DMS79 treated with DMSO at 0.1 percent for 48 hours (cell line): Measurements from ENCODE around the gene CPEB4.

Experiments used
- DNase-seq: peaks from one replicate; lab custom pipeline; 2025; lab: John Stamatoyannopoulos, UW

The CPEB4 gene

DNA sequence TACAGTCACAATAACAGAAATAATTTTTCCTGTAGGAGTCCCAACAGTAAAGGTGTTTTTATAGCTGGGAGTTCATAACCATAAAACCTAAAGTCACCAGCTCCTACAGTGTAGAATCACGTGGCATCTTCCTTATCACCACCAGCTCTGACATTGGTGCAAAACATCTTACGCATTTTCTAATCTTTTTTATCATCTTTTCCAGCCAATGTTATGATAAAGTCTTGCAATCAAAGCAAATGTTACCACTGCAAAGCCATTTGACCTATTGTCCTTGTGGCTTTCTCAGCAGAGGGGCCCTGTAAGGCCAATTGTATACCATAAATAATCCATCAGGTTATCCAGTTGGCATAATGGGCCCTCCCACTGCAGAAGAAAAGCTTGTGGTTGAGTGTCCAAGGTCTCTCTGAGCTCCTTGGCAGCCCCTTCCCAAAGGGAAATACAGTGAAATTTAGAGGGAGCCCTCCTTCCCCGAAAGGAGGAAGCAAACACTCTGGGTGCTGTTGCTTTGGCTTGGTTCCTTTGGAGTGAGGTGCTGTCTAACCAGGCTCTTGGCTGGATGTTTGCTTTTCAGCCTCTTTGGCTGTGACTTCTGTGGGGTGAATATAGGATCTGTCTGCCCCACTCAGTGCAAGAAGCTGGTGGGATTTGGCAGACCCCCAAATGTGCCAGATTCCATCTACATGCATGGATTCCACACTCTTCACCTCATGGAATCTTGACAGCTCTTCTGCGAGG, 29.3 kb upstream of the CPEB4 start:
- DNase-seq = no peak

DNA sequence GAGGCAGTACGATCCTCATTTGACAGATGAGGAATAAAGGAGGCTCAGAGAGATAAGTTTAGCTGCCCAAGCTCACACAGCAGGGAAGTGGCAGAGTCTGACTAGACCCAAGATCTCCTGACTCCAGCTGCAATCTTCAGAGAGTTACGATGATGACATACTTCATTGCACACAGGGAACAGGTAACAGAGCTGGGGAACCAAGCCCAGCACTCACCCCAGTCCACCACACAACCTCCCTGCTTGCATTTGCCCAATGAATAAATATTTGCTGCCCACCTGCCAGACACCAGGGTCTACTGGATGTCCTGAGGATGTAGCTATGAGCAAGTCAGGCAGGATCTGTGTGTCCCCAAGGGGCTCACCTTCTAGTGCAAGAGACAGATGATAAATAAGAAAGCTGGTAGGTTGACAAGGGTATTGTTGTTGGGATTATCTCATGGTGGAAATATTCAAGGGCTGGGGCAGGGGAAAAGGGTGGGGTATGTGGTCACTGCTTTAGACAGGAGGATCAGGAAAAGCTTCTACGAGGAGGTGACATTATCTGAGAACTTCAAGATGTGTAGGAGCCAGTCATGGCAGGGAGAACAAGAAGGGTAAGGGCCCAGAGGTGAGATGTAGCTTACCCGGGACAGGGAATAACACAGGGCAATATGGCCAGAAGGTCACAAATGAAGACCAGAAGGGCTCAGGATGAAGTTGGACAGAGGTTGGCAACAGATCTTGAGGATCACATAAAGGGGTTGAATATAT, 28.6 kb upstream of the CPEB4 start:
- no peak for DNase-seq

DNA sequence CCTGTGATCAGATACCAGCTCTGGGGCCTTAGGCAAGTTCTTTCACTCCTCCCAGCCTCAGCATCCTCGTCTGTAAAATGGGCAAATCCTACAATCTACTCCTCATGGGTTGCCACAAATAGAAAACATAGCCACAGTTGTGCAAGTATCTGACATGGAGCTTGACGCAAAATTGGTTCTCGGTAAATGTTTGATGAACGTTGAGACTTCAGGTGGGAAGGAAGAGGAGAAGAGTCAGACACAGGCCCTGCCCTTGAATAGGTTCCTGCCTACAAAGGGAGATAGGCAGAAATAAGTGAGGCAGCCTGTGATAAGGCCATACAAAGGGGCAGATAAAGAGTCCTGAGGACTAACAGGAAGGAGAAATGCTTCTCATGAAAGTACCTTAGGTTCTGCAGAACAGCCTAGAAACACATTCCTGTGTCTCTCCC, 26.1 kb upstream of the CPEB4 start:
- DNase-seq = no peak

DNA sequence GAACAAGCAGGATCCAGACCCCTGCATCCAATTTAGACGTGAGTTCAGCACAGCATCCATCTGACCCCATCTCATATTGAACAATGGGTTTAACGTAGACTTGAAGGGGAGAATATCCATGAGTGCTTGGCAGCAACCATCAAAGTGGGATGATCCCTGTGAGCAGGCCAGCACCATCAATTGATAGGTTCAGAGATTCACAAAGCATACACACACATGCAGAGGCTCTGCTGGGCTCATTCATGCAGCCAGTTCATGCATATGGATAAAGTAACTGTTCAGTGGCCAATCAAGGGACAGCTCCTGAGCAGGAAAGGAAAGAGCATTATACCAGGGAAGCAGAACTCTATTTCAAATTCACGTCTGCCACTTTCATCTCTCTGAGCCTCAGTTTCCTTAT, 24.8 kb upstream of the CPEB4 start:
- no peak for DNase-seq

DNA sequence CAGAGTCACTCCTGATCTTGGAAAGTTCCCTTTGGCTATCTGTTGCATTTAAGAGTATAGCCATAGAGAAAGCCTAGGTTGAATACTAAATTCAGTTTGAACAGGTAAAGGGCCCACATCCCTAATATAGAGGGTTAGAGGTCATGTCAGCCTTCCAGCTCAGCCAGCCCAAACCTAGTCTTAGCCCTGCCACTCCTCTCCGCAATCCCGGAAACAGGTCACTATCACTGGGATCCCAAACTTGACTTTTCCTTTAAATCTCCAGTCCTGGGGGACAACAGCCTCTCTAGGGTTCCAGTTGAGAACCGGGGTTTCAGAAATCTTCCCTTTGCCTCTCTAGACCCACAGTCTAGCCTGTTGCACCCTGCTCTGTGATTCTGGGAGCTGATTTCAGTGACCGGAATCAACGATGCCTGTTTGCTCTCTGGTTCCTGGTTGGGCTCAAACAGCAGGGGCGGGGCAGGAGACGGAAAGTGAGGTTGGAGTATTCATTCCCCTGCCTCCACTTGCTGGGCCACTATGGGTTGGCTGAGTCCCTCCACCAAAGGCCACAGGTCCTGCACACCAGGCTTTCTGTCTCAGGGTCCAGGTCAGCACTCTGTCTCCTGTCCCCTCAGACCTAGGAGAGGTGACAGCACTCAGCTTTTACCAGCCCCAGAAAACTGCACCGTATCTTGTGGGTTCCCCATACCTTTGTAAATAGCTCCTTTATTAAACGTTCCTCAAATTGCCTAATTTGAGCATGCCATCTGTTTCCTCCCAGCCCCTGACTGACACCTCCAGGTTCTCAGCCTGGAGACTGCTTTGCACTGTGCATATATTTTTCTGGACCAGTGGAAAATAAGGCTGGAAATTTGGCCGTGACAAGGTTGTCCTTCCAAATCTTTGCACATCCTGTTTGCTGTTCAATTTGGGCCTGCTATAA, 23.8 kb upstream of the CPEB4 start:
- no peak for DNase-seq

DNA sequence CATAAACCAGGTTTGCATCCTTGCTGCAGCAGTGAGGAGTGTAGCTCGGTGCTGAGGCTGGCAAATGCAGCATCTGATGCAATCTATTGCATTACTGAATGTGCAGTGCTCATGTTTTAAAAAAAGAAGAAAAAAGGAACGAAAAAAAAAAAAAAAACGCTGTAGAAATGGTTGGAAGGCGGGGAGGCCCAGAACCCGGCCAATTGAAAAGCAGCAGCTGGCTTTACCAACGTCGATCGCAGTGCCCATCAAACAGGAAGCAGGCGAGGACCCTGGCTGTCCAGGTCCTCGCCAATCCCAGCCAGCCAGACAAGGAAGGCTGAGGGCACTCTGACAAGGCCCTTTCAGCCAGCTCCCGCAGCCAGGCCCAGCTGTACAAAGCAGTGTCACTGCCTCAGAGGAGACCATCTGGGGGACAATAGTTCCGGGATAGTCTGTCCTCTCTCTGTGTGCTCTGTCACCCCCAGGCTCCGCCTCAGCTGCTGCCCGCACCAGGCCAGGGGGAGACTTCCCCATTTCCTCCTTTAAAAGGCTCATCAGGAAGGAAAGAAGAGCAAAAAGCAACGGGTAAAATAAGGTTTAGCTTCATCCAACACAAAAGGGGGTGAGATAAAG, 21.8 kb upstream of the CPEB4 start:
- no peak for DNase-seq

DNA sequence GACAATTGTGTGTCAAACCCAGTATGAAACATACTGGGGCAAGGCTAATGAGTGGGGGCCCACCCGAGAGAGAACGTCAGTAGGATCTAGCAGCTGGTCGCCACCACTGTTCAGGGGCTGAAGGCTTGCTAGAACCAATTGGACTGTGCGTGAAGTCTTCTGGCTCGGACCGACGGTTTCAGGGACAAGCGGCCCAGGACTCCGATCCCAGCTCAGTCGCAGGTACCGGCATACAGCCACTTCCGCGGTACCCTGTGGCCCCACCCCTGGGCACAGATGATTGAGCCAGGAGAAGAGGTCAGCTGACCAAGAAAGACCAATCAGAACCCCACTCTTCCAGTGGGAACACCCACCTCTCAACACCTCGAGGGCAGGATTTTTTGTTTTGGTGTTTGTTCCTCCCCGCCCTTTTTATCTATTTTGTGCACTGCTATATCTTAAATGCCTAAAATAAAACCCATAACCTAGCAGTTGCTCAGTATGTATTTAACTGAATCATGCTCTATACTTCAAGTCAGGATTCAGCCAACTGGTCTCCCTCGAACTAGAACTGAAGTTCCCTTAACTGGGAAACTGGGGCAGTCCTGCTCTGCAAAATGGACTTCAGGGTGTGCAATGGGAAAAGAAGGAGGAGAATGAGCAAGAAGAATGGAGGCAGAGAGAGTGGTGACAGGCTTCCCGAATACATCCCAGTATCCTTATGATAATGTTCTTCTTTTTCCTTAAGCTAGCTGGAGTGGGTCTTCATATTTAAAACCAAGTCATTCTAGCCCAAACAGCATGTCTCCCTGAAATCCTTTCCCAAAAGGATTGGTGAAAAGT, 21.1 kb upstream of the CPEB4 start:
- DNase-seq = no peak

DNA sequence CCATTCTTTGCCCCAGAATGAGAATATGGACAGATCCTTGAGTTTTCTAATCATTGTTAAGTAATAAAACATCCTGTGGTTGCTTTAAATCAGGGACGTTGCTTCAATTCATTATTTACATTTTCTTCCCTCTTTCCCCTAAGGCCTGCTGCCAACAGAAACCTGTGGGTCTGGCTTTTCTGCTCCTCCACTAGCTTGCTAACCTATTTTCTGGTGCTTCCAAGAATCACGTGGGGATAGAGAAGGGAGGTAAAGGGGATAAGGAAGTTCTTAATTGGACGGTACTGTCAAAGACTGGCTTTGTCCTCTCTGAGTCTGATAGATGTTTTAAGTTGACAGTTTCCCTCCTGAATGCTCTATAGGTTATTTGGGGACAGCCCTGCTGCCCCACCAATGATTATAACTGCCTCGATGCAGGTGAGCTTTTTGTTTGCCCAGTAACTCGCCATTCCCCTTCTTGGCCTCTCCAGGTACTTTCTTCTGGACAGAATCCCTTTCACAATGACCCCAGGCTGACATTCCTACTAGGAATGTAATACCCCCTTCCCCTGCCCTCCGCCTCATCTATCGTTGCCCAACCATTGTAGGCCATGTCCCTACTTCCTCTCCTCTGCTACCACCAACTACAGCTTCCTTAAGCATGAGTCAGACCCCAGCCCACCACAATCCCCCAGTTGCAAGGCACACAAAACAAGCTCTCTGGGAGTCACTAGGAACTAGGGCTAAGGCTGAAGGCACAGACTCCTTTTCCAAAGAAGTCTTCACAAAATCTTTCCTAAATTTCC, 19.9 kb upstream of the CPEB4 start:
- DNase-seq = no peak

DNA sequence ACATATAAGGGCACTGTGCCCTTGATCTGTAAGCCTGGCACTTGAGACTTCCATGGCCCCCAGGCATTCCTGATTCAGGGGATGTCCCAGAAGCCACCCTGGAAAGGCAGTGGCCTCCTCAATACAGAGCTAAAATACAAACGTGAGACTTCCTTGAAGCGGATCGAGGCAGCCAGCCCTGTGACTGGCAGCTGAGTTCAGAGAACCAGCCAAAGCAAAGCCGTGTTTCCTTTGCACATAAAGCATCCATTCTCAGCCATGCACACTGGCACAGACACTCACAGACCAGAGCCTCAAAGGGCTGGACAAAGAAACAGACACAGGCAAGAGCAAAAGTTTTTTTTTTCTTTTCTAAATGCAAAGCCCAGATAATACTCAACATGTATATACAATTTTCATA, 18.8 kb upstream of the CPEB4 start:
- no peak for DNase-seq

DNA sequence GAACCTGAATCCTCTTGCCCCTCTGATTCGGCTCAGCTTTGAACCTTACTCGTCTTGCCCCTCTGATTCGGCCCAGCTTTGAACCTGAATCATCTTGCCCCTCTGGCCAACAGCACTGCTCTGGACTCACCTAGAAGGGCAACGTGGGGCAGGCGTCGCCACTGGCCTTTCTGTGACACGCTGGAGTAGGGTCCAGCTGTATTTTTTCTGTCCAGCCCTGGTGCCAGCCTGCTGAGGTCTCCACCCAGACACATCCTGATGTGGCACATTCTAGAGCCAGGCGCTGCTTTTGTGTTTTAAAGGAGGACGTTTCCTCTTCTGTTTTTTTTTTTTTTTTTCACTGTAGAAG, 15.2 kb upstream of the CPEB4 start:
- DNase-seq = no peak

DNA sequence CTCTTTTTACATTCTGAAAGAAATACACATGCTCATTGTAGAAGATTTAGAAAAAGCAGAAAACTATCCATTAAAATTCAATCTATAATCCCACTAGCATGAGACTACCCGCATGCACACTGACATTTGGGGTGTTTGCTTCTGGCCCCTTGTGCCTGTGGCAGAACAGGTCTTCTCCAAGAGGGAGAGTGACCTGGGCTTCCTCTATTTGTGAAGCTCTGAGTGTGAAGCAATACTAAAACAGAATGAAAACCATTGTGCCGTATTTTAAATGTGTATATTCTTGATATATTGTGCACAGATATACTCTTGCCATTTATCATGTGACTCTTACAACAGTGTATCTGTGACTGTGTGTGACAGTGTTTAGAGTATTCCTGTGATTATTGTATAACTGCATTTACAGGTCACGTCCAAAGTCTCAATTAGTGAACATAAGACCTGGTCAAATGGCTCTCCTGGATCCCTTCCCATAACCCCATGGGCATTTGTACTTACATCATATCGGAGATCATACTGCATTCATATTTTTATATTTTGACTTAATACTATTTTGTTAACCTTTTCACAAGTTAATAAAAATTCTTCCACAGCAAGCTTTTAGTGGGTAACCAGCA, 14.7 kb upstream of the CPEB4 start:
- DNase-seq = no peak

DNA sequence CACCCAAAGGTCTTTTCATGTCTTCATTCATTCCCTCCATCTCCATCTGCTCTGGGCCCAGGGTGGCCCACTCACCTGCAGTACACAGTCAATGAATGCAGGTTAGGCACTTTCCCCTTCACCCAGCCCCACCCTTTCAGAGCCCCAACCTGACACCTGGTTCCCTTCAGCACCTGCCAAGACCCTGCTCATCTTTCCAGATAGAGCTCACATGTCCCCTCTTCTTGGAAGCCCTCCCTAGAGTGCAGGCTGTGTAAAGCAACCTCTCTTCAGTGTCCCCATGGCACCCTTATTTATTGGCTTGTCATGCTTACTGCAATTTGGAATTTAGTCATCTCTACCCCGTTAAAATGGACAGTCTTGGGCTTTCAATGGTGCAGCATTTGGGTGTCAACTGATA, 13.0 kb upstream of the CPEB4 start:
- DNase-seq = no peak

DNA sequence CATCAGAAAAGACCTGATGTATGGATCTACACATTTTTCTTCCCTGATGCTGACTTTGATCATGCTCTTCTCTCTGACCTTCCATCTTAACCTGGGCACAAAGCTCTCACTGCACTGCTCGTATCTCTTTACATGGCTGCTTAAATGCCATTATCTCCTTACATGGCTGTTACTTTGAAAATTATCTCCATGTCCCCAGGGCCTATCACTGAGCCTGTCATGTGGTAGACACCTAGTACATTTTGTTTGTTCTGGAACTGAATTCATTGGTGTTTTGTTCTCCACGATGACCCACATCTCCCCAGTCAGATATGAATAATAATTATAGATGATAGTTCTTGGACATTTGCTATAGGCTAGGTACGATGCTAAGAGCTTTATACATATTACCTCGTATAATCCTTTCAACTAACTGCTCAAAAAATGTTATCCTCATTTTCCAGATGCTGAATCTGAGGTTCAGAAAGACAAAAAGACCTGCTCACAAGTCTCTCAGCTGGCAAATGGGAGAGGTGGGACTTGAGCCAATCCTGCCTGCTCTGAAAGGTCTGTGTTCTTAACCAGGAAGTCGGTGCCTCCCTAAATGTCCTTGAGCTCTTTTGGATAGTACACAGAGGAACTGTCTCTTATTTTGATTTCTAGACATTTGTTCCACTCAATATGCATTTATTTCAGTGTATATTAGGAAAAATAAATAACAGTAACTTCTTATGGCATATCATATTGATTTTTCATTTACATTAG, 9.8 kb upstream of the CPEB4 start:
- DNase-seq = no peak

DNA sequence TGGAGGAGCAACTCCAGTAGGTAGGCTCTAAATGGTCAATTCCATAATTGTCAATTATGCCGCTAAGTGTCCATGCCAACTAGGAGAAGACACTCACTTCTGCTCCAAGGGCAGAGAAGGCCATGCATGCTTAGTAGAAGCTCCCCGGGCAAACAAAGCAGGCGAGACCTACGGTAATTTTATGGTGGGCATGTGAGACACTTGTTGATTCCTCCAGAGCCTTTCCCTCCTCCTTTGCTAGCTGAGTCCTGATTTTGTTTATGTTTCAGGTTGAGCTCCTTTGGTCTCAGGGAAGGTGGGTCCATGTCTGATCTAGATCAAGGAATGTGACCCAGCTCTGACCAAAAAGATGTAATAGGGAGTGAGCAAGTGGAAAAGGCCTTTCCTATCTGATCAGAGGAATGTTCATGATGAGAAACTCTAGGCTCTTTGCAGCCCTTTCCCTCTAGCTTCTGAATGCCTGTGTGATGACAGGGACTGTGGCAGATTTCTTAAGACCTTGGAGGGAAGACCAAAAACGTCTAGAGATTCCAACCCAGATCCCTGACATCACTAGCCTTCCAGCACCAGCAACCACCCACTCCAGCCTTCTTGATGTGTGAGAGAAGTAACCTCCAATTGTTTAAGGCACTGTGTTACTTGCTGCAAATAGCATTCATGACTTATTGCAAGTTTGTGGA, 7.7 kb upstream of the CPEB4 start:
- DNase-seq = no peak

DNA sequence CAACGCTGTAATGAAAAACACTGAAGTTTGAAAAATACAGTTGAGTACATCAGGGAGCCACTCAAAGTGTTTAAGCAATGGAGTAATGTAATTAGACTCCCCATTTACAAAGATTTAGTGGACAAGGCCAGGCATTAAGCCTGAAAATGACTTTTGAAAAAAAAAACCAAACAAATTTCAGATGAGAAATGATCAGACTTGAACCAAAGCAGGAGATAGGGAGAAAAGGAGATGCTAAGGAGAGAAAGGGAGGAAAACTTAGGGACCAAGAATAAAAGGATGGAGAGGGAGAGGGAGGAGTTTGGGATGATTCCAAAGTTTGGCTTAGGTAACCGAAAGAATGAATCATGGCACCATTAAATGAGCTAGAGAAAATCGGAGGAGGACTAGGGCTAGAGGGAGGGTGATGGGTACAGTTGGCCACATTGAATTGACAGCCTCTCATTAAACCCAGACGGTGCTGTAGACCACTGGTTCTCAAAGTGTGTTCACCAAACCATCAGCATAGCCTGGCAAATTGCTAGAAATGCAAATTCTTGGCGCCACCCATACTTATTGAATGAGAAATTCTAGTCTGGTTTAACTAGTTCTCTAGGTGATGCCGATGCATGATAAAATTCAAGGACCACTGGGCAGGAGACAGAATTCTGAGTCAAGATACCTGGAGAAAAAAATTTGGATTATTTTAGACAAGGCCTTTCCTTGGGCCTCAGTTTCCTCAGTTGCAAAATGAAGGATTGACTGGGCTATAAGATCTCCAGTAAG, 6.2 kb upstream of the CPEB4 start:
- DNase-seq = no peak

DNA sequence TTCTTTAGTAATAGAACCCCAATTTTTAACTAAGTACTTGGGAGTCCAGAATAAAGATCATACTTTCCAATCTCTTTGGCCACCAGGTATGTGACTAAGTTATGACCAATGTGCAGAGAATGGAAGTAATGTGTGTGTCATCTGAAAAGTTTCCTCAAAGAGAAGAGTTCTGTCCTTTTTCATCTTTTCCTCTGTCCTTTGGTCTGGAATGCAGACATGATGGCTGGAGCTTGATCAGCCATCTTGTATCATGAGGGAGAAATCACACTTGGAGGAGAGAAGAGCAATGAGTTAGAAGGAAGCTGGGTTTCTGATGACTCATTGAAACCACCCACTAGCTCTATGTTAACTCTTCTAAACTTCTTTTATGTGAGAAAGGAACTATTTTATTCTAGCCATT, 5.5 kb upstream of the CPEB4 start:
- no peak for DNase-seq

DNA sequence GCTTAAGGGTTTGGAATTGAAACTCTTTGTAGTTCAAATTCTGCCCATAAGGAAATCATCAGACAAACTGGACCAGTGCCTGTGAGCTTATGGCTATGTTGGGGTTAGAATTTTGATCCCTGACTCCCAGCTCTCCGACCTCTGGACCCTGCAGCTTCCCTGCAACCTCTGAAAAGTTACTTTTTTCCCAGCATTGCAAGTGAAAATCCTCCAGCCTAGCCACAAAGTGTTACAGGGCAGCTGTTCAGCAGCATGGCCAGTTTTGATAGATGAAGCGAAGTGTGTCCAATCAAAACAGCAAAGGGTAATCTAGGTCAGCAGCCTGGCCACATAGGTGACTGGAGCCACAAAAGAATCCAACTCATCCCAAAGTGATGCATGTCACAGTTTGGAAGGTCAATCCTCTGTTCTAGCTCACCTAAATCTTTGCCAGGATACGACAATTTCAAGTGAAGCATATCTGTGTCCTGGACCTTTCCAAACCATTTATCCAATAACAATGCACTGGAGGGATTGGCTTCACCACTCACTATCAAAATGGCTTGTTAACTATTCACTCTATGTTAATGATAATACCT, 4.7 kb upstream of the CPEB4 start:
- DNase-seq = no peak
